Colonic mucosa (tissue), 4 donors: ENCODE results near the gene APOBEC3G. TPM values are rescaled to one million over a fixed set of nuclear protein-coding genes. Genes with fewer than 3 reads are reported as not detected.

ENCODE experiments used
- DNase-seq: peaks from one replicate; pipeline ENCODE4 v3.0.0-alpha.2; 2020
- H3K27ac ChIP-seq: fragments of 200-600 bp; one replicate; pipeline ENCODE4 v1.8.0; 2021
- H3K27me3 ChIP-seq: fragments of 200-600 bp; one replicate; pipeline ENCODE4 v1.8.0; 2021
- H3K36me3 ChIP-seq: fragments of 200-600 bp; one replicate; pipeline ENCODE4 v1.8.0; 2021
- H3K4me1 ChIP-seq: fragments of 200-600 bp; one replicate; pipeline ENCODE4 v1.8.0; 2021; ENCODE audit warnings: mild to moderate bottlenecking
- H3K4me3 ChIP-seq: fragments of 200-600 bp; one replicate; pipeline ENCODE4 v1.8.0; 2021
- H3K9ac ChIP-seq, 2 donors: one replicate each; pipeline ENCODE4 v1.7.0; 2013; ENCODE audit warnings: control low read depth in 2 of 2, low read depth in 2 of 2, low read length in 2 of 2
- H3K9me3 ChIP-seq: fragments of 200-600 bp; one replicate; pipeline ENCODE4 v1.8.0; 2021
- intact Hi-C: fragments of 100-400 bp; cut with DNase I; formaldehyde crosslinking; loops from one replicate; pipeline ENCODE4 v1.14.1; 2022
- total RNA-seq, 2 donors: library from RNA; stranded (reverse); fragmentation: NEBNext Ultra II Directional in 1 of 2; extraction: Animal tissue kit (Norgen Biotek cat#: 25700) in 1 of 2; gene quantifications; one replicate each; pipeline ENCODE4 v1.2.1, GENCODE V29; 2021
- TF ChIP-seq, protein P1 (sequence below): fragments of 200-600 bp; IDR thresholded peaks from one replicate; pipeline ENCODE4 v1.8.0; 2022; ENCODE audit warnings: antibody characterized with exemption, mild to moderate bottlenecking
- donor health status: healthy.
- donor health status: DM: no; HTN: no; CAD: no.
- donor health status: DM: no; HTN: no; CAD: no.

APOBEC3G gene
- total RNA-seq, 2 donors from 2014 or later: 2.1 to 3.9 TPM

- intact Hi-C loops: no loop called here
- TF ChIP-seq, protein P1, sequence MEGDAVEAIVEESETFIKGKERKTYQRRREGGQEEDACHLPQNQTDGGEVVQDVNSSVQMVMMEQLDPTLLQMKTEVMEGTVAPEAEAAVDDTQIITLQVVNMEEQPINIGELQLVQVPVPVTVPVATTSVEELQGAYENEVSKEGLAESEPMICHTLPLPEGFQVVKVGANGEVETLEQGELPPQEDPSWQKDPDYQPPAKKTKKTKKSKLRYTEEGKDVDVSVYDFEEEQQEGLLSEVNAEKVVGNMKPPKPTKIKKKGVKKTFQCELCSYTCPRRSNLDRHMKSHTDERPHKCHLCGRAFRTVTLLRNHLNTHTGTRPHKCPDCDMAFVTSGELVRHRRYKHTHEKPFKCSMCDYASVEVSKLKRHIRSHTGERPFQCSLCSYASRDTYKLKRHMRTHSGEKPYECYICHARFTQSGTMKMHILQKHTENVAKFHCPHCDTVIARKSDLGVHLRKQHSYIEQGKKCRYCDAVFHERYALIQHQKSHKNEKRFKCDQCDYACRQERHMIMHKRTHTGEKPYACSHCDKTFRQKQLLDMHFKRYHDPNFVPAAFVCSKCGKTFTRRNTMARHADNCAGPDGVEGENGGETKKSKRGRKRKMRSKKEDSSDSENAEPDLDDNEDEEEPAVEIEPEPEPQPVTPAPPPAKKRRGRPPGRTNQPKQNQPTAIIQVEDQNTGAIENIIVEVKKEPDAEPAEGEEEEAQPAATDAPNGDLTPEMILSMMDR: no peak
Observed at GRCh38 chr22:39129081-39129480, 52.0 kb downstream of the APOBEC3G start.

DNA sequence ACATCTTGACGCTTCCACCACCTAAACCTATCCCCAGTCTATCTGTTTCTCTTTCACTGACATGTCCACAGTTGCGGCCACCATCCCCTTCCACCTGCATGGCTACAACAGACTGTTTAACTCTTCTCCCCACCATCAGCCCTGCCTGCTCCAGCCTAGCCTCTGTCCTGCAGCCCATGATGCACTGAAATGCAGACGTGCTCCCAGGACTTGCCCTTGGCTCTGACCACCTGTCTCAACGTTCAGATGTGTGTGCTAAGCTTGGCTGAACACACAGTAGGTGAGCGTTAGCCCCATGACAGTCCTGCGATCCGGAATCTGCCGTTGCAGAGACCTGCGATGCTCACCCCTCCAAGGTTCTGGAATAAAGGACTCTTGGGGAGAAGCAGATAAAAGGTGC, 52.7 kb downstream of the APOBEC3G start:
- Histone ChIP-seq H3K27me3 (no peaks in the 10 kb centered on the region), H3K27ac (no peak overlapping the region), H3K4me1 (peaks cover 3% of the 10 kb centered on the region), H3K36me3 (no peaks in the 10 kb centered on the region), H3K9ac (no peak overlapping the region), H3K9me3 (no peaks in the 10 kb centered on the region), H3K4me3 (no peak overlapping the region)
- no peak for DNase-seq
- TF ChIP-seq, protein P1: no peak
- intact Hi-C loops: no loop called here

More at GRCh38 chr22:39129081-39129480, 52.0 kb downstream of the APOBEC3G start:
- Histone ChIP-seq H3K9me3 (no peaks in the 10 kb centered on the region), H3K27ac (no peak overlapping the region), H3K27me3 (no peaks in the 10 kb centered on the region), H3K36me3 (no peaks in the 10 kb centered on the region), H3K4me1 (peaks cover 3% of the 10 kb centered on the region), H3K9ac (no peak overlapping the region), H3K4me3 (no peak overlapping the region)
- DNase-seq: peak; percentile 78

GRCh38 chr22:39130152-39130704, 53.2 kb downstream of the APOBEC3G start:
- TF ChIP-seq, protein P1: no peak
- H3K27ac ChIP-seq: no peak overlapping the region
- intact Hi-C loops: no loop called here

GRCh38 chr22:39130892-39131855, 54.1 kb downstream of the APOBEC3G start:
- Histone ChIP-seq H3K9ac (no peak overlapping the region), H3K4me3 (no peak overlapping the region), H3K9me3 (no peaks in the 10 kb centered on the region), H3K27me3 (no peaks in the 10 kb centered on the region), H3K36me3 (no peaks in the 10 kb centered on the region), H3K4me1 (peaks cover 3% of the 10 kb centered on the region), H3K27ac (no peak overlapping the region)
- intact Hi-C loops: no loop called here
- TF ChIP-seq, protein P1: no peak
- no peak for DNase-seq

More at GRCh38 chr22:39130152-39130704, 53.2 kb downstream of the APOBEC3G start:
- no peaks in the 10 kb centered on the region for H3K36me3 ChIP-seq
- no peak for DNase-seq
- no peak overlapping the region for H3K9ac ChIP-seq
- H3K4me3 ChIP-seq: no peak overlapping the region
- H3K9me3 ChIP-seq: no peaks in the 10 kb centered on the region
- H3K27me3 ChIP-seq: no peaks in the 10 kb centered on the region
- H3K4me1 ChIP-seq: peaks cover 3% of the 10 kb centered on the region

GRCh38 chr22:39132281-39132680, 55.2 kb downstream of the APOBEC3G start:
- intact Hi-C loops: no loop called here
- H3K9me3 ChIP-seq: no peaks in the 10 kb centered on the region
- H3K27me3 ChIP-seq: no peaks in the 10 kb centered on the region
- TF ChIP-seq, protein P1: no peak
- no peak overlapping the region for H3K27ac ChIP-seq
- H3K36me3 ChIP-seq: no peaks in the 10 kb centered on the region
- no peak overlapping the region for H3K9ac ChIP-seq
- no peak overlapping the region for H3K4me3 ChIP-seq
- peaks cover 3% of the 10 kb centered on the region for H3K4me1 ChIP-seq
- no peak for DNase-seq
